HG02642 (cell line): ENCODE results near the gene GPR35.

Experiments
- ATAC-seq: cut with Tn5 transposase; IDR thresholded peaks from one replicate; pipeline ENCODE4 v1.9.1; 2021; ENCODE audit warnings: mild to moderate bottlenecking; ENCODE audit not compliant: unreplicated experiment, poor library complexity

GPR35 gene

GRCh38 chr2:240624950-240625621 is at the start of gene GPR35:
Gene GPR35 (plus strand): TSS chr2:240625480. CDS start chr2:240629953, 4,473 bp downstream.
- ATAC-seq: no peak

- no peak for ATAC-seq
Measured at GRCh38 chr2:240576036-240576435, 49.2 kb upstream of the GPR35 start.

GRCh38 chr2:240576436-240577205 is 48.7 kb upstream of the GPR35 start:
- no peak for ATAC-seq

- no peak for ATAC-seq
Measured at GRCh38 chr2:240577281-240578109, 47.8 kb upstream of the GPR35 start.

GRCh38 chr2:240578110-240578450 is 47.2 kb upstream of the GPR35 start:
- no peak for ATAC-seq

- no peak for ATAC-seq
Measured at GRCh38 chr2:240578488-240578887, 46.8 kb upstream of the GPR35 start.

- ATAC-seq: no peak
Measured at GRCh38 chr2:240579071-240579762, 46.1 kb upstream of the GPR35 start.

GRCh38 chr2:240579771-240580614 is 45.3 kb upstream of the GPR35 start:
- ATAC-seq: no peak

GRCh38 chr2:240581811-240582210 is 43.5 kb upstream of the GPR35 start:
- ATAC-seq: no peak

- no peak for ATAC-seq
Measured at GRCh38 chr2:240582781-240583180, 42.5 kb upstream of the GPR35 start.

- no peak for ATAC-seq
Measured at GRCh38 chr2:240583774-240584173, 41.5 kb upstream of the GPR35 start.

GRCh38 chr2:240584486-240585031 is 40.7 kb upstream of the GPR35 start:
- ATAC-seq: peak; percentile 60

GRCh38 chr2:240585101-240585500 is 40.2 kb upstream of the GPR35 start:
- ATAC-seq: peak; percentile 25

GRCh38 chr2:240585681-240586197 is 39.5 kb upstream of the GPR35 start:
- no peak for ATAC-seq

GRCh38 chr2:240586198-240586918 is 38.9 kb upstream of the GPR35 start, which contains the start of gene CAPN10:
Gene CAPN10 (plus strand): TSS chr2:240586734. CDS start chr2:240586912, 178 bp downstream.
- ATAC-seq: peak; percentile 66

- ATAC-seq: no peak
Measured at GRCh38 chr2:240586919-240587800, 38.1 kb upstream of the GPR35 start.

GRCh38 chr2:240588006-240588655 is 37.1 kb upstream of the GPR35 start:
- no peak for ATAC-seq
